GM12892 (cell line): ENCODE measurements around the gene EPB41L1.

Experiments
- POLR2A ChIP-seq: IDR thresholded peaks from 2 replicates; pipeline ENCODE4 v1.6.1; 2011; ENCODE audit warnings: low read depth, low read length, control low read depth
- POLR2AphosphoS5 ChIP-seq: IDR thresholded peaks from 2 replicates; pipeline ENCODE4 v1.6.1; 2011; ENCODE audit warnings: low read depth, low read length, control low read depth
- TAF1 ChIP-seq: IDR thresholded peaks from 2 replicates; pipeline ENCODE4 v1.6.1; 2011; ENCODE audit warnings: low read depth, mild to moderate bottlenecking, control low read depth, low read length, borderline replicate concordance

DNA sequence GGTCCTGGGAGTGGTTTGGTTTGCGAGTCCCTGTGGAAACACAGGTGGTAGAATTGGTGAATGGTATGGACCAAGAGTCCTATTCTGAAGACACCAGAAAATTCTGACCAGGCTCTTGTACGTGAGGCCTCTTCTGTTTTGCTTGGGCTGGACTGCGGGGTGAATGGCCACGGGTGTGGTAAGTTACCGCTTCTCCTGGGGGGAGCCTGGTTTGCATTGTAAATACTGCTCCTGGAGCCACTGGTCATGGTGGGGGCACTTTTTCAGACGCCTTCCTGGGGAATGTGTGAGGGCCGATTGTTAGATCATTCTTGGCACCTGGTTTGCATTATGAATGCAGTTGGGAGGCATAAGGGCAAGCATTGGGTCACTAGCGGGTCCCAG is 25.4 kb upstream of the EPB41L1 start:
- TF ChIP-seq POLR2A (no peak), POLR2AphosphoS5 (no peak), TAF1 (no peak)
